HG02884 (cell line): Measurements from ENCODE around the gene ETV7.
"Not testable (repeated sequence)": the region's sequence is repeated elsewhere in the genome, so short reads cannot be mapped to it uniquely, and the experiment has no call there.

Experiments used
- ATAC-seq: cut with Tn5 transposase; IDR thresholded peaks from one replicate; pipeline ENCODE4 v1.9.1; 2021; ENCODE audit warnings: mild to moderate bottlenecking, moderate library complexity; ENCODE audit not compliant: unreplicated experiment

The ETV7 gene

DNA sequence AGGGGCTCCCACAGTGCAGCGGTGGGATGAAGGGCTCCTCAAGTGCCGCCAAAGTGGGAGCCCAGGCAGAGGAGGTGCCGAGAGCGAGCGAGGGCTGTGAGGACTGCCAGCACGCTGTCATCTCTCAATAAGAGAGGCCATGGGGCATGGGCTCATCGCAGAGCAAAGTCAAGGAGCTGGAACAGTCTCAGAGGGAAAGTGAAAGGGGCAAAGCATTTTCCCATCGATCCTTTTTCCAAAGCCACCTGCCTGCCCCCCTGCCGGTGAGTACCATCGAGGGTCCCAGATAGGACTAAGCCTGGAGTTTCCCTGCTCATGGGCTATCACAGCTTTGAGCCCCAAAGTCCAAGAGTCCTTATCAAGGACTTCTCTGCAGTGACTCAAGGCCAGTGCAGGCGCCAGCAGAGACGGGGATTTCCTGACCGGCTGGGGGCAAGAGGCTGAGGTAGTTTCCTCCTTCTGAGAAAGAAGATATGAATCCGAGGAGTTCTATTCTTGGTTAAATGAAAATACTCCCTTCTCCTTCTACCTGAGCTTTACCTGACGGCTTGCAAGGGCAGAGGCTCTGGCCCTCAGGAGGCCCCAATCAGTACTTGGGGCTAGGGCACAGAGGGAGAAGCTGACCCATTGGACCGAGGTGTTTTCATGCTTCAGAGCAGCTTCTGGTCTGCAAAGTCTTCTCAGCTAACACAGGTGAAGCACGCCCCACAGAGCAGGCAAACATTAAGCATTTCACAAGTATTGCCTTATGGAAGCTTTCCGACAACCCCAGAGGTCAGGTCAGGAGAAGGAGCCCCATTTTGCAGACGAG lies 22.6 kb downstream of the ETV7 start:
- peak; percentile 53 for ATAC-seq

DNA sequence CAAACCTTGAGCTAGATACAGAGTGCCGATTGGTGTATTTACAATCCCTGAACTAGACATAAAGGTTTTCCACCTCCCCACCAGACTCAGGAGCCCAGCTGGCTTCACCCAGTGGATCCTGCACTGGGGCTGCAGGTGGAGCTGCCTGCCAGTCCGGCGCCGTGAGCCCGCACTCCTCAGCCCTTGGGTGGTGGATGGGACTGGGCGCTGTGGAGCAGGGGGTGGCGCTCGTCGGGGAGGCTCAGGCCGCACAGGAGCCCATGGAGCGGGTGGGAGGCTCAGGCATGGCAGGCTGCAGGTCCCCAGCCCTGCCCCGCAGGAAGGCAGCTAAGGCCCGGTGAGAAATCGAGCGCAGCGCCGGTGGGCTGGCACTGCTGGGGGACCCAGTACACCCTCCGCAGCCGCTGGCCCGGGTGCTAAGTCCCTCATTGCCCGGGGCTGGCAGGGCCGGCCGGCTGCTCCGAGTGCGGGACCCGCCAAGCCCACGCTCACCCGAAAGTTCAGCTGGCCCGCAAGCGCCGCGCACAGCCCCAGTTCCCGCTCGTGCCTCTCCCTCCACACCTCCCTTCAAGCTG lies 23.3 kb downstream of the ETV7 start:
- ATAC-seq, result not testable (repeated sequence)

DNA sequence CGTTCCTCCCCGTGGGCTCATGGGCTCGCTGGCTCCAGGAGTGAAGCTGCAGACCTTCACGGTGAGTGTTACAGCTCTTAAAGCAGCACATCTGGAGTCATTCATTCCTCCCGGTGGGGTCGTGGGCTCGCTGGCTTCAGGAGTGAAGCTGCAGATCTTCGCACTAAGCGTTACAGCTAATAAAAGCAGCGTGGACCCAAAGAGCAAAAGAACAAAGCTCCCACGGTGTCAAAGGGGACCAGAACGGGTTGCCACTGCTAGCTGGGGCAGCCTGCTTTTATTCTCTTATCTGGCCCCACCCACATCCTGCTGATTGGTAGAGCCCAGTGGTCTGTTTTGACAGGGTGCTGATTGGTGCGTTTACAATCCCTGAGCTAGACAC lies 24.1 kb downstream of the ETV7 start:
- not testable (repeated sequence) for ATAC-seq

DNA sequence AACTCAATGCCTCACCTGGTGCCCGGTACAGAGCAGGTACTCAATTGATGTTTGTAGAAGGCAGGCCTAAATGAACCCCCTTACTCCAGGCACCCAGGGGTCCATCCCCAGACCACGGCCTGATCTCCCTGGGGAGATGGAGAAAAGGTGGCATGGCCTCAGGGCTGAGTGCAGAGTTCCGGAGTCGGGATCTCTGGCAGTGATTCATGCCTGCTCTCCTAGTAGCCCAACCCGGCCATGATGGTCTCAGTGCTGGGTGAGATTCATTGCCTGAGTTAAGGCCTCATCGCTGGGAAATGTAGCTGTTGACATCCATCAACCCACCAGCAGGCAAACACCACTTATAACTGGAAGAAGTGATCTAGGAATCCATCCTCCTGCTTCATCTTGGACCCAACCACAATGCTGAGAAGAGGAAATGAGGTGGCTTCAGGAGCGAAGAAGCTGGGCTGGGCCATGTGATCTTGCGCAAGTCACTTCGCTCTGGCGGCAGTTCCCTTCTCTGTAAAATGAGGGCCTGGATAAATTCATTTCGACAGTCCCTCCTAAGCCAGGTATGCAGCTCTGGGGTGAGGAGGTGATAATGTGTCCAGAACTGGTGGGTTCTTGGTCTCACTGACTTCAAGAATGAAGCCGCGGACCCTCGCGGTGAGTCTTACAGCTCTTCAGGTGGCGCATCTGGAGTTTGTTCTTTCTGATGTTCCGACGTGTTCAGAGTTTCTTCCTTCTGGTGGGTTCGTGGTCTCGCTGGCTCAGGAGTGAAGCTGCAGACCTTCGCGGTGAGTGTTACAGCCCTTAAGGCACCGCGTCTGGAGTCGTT lies 24.7 kb downstream of the ETV7 start:
- ATAC-seq, result no peak

DNA sequence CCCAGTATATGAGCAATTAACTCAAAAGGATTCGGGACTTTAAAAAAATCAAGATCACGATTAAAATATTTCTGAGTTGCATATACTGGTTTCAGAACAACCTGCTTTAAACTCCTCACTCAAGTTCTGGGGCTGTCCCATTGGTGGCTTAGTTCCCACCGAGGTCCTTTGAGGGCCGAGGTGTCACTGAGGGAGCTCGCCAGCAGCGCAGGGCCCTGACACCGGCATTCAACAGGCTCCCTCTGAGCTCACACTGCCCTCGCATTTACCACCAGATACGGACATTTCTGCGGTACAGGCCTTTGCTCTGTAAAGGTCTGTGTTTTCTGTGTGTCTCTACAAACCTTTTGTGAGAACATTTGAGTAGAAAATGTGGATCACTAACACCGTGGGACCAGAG lies 26.4 kb downstream of the ETV7 start:
- no peak for ATAC-seq

DNA sequence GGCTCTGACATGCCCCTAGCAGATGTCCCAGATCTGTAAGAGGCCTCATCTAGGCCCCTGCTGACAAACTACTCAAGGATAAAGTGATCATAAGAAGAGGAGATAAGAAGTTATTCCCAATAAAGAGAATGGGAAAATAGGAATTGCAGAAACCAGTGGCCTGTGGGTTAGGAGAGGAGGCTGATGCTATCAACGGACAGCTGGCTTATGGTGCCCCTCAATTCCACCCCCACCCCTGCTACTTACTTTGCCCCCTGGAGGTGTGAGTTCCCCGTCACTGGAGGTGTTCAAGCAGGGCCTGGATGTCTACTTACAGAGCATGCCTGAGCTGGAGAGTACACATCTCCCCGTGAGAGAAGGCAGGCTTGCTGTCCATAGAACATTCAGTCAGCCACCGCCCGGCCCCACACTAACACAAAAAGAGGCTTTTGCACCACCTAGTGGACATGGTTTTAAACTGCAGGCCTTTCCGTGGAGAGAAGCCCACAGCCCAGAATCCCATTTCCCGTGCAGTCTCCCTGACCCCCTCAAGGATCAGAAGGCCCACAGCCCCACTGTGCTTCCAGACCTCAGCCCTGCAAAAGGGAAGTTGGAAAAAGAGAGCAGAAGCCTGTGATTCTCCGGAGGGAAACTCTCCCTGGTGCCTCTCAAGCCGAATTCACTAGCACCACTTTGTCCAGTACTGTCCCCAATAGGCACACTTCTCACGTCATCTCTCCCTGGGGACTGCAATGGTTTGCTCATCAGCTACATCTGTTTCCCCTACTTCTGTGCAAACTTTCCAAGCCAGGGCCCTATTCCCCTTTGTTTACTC lies 27.0 kb downstream of the ETV7 start:
- ATAC-seq, result no peak

DNA sequence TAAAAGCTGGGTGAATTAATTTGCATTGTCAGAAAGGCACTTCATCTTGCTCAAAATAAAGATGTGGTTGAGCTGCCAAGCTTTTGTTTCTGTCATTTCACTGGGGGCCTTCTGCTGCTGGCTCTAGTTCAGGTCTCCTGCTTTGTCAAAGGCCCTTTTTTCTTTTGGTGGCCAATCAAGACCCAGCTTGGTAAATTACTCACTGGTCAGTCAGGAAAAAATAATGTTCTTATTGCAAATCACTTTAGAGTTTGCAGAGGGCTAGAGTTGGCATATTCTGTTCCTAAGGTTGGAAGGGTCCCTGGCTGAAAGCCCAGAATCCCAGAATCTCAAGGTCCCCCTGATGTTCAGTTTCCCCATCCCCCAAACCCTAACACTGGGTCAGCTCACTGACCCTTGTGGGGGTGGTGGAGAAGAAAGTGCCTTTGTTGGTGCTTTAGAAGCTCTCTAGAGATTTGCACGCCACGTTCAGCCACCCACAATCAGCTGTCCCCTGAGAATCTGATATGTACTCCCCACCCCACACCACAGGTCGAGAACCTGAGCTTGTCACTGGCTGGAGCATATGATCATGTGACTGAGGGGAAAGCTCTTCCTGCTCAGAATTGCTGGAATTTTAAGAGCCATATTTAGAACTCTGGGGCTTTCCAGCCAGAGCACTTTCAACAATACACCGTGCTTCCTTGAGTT lies 29.1 kb downstream of the ETV7 start:
- no peak for ATAC-seq

DNA sequence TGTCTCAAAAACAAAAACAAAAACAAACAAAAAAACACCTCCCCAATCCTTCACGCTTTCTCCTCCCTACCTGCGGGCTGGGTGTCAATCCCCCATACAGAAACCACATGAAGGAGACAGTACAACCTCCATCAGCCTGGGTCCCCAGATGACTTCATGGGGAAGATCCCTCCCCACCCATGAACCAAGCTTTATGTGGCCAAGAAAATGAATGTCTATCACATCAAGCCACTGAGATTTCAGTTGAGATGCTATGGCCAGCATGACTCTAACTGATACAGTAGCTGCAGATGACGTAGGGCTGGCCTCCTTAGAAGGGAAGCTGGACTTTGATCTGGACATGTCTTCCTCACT lies 29.6 kb downstream of the ETV7 start:
- no peak for ATAC-seq

DNA sequence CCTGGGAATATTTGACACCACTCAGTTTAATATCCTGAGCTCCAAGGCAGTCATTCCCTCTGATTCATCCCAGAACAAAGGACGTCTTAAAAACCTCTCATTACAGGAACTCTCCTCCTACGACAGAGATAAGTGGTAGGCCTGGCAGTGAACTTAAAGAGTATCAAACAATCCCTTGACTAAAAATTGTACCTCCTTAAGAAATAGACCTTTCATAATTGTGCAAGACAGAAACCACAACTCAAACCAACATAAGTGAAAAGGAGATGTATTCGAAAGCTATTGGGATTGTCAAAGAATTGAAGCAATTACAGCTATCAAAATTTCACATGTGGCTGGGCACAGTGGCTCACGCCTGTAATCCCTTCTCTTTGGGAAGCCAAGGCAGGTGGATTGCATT lies 31.6 kb downstream of the ETV7 start:
- ATAC-seq, result no peak

DNA sequence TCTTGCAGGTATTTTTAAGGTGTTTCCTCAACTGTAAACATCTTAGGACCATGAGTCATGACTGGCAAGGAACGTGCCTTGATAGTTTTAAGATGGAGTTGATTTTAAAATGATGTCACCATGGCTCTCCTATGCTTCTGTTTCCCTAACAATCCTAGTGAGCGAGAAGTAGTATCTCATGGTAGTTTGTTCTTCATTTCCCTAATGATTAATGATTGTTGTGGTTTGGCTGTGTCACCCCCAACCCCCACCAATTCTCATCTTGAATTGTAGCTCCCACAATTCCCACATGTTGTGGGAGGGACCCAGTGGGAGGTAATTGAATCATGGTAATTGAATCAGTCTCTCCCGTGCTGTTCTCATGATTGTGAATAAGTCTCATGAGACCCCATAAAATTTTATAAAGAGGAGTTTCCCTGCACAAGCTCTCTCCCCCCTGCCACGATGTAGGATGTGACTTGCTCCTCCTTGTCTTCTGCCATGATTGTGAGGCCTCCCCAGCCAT lies 34.0 kb downstream of the ETV7 start:
- no peak for ATAC-seq

DNA sequence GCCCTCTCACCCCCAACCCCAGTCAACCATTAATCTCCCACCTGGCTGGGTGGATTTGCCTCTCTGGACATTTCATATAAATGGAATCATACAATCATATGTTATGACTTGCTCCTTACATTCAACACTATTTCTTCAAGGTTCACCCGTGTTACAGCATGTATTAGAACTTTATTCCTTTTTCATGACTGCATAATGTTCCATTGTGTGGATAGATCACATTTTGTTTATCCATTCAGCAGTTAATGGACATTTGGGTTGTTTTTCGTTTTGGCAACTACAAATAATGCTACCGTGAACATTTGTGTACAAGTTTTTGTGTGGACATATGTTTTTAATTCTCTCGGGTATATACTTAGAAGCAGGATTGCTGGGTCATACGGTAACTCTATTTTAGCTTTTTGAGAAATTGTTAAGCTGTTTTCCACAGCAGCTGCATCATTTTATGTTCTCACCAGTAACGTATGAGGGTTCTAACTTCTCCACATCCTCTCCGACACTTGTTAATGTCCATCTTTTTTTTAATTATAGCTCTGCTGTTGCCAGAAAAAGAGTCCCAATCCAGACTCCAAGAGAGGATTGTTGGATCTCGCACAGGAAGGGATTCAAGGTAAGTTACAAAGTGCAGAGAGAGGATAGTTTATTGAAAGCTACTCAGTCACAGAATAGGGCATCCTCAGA lies 34.9 kb downstream of the ETV7 start:
- ATAC-seq, result no peak

DNA sequence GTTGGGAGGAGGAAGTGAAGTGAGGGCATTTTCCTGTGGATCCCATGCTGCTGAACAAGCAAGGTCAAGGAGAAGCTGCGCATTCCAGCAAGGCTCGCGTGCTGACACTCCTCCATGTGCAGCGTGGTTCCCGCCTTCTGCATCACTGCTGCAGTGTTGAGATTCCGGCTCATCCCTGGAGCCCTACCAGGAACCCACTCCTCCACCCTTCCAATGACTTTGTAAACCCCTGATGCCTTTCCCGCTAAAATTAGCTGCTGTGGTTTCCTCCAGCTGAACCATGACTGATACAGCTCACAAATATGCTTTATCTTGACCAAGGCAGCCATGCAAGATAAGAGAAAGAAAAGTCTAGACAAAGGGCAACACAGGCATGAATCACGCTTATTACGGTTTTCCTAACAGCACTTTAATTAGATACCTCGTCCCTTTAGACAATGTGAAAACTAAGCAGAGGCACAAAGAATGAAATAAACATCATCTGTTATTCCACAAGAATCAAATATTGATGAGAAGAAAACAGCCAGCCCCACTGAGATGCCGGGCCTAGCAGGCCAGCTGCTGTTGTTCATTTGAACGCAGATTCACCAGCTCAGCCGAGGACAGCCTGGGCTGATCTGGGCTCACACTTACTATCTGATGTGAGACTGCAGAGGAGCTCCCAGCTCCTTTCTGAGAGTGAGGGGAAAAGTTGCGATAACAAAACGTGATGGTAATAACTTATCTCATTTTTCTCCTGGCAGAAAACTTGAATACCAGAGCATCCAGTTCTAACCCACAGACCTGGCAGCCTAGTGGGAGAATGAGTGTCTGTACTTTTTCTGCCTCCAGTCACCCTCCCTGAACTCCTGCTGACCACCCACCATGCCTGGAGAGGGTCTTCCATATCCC lies 36.5 kb downstream of the ETV7 start:
- ATAC-seq, result no peak

DNA sequence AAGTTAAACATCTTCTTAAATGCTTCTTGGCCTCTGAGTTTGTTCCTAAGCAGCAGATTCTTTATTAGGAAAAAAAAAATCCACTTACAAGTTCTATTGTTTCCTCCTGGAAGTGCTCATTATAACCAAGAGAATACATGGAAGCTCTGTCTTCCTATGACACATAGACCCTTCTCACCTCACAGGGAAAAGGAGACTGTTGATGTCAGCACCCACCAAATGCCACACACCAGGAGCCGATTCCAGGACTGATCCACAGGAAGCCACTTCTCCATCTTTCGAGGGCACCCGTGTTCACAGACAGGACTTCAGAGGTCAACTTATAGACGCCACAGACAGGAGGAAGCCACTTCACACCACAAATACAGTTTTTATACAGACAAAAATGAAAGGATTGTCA lies 37.4 kb downstream of the ETV7 start:
- no peak for ATAC-seq

DNA sequence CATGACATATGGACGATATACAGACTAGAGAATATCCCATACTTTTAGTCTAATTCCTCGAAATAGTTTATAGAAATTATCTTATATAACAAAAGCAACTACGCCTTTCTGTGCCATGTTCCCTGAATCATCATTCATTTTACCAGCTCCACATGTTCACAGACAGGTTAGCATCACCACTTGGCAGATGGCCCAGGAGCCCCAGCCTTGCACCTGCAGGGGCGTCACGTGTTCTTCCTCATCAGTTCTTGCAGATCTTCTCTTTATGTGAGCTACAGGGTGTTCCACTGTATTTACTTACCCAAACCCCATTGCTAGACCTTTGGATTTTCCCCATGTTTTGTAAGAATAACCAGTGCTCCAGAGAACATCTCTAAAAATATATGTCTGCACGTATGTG lies 38.2 kb downstream of the ETV7 start:
- ATAC-seq, result no peak

DNA sequence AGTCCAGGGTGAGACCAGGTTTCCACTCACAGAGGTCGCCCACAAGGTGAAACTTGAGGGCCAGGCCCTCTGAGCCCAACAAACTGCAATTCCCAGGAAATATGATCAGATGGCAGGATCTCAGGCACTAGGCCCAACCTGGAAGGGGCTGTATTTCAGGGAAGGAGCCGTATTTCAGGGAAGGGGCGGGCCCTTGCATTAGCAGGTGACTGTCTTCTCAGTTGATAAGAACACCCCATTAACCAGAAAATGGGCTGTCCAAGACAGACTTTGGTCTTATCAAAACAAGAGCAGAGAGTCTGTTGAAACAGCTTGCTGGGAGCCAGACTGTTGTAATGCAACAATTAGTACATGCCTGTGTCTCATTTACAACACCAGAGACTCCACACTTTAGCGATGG lies 39.8 kb downstream of the ETV7 start:
- no peak for ATAC-seq

DNA sequence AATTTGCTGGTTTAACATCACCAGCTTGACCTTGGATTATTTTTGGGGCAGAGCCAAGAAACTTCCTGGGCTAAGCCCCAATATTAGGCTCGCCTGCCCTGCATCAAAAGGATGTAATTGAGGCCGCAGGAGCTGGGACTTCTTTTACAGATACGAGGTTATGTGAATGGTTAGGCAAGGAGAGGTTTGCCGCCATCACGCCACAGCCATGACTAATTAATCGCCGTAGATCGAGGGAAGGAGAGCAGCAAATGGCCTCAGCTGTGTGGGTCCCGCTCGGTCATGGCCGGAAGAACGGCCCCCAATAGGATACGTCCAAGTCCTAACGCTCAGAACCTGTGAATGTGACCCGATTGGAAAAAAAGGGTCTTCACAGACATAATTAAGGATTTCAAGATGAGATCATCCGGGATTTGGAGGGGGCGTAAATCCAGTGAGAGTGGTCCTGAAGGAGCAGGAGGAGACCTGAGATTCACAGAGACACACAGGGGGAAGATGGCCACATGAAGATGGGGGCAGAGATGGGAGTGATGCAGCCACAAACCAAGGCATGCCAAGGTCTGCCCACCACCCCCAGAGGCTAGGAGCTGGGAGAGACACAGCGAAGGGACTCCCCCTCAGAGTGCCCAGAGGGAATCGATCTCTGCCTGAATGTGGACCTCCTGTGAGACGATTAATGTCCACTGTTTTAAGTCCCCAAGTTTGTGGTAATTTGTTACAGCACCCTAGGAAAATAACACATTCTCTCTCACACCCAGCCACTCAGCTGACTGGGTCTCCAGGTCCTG lies 40.8 kb downstream of the ETV7 start:
- ATAC-seq, result no peak

DNA sequence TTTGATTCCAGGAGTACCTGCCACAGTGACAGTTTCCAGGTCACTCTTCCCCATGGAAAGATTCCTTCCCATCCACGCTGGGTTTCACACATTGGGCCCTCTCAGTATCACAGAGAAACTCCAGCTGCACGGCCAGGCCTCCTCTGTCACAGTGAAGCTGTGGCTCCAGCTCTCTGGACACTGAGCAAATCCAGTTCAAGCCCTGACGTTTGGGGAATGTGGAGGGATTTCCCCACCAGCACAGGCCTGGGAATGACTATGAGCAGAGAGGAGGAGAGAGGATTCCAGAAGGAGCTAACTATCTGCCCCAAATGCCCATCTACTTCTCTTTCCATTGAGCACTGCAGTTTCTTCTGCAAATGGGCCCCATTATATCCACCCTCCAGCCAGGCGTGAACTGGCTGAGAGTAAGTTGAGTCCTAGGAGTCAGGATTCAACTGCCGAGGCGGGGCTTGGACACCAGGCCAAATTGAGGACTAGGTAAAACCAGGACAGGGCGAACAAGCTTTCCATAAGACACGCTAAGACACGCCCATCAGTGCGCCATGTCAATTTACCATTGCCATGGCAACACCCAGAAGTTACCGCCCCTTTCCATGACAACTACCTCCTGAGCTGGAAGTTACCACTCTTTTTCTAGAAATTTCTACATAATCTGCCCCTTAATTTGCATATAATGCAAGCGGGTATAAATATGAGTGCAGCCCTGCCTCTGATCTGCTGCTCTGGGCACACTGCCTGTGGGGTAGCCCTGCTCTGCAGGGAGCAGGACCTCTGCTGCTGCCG lies 41.6 kb downstream of the ETV7 start:
- no peak for ATAC-seq
